ENCODE measurements around the gene HSD17B10.

- TF ChIP-seq, protein P1, sequence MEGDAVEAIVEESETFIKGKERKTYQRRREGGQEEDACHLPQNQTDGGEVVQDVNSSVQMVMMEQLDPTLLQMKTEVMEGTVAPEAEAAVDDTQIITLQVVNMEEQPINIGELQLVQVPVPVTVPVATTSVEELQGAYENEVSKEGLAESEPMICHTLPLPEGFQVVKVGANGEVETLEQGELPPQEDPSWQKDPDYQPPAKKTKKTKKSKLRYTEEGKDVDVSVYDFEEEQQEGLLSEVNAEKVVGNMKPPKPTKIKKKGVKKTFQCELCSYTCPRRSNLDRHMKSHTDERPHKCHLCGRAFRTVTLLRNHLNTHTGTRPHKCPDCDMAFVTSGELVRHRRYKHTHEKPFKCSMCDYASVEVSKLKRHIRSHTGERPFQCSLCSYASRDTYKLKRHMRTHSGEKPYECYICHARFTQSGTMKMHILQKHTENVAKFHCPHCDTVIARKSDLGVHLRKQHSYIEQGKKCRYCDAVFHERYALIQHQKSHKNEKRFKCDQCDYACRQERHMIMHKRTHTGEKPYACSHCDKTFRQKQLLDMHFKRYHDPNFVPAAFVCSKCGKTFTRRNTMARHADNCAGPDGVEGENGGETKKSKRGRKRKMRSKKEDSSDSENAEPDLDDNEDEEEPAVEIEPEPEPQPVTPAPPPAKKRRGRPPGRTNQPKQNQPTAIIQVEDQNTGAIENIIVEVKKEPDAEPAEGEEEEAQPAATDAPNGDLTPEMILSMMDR (IDR thresholded peaks at IDR 0.05) = no peak
- no peak for TF ChIP-seq POLR2A (IDR thresholded peaks at IDR 0.05)
Measured at GRCh38 chrX:53438832-53439230, 4.7 kb upstream of the HSD17B10 start.
